GM21717 (cell line): ENCODE data around the gene PTRH1.

Experiments used
- ATAC-seq: cut with Tn5 transposase; IDR thresholded peaks from one replicate; pipeline ENCODE4 v1.9.1; 2021; ENCODE audit warnings: mild to moderate bottlenecking, moderate library complexity; ENCODE audit not compliant: unreplicated experiment

The PTRH1 gene

GRCh38 chr9:127720031-127720864 is 4.8 kb upstream of the PTRH1 start:
- no peak for ATAC-seq

- ATAC-seq, result no peak
These were observed 2.3 kb upstream of the PTRH1 start for GRCh38 chr9:127717766-127718165.

DNA sequence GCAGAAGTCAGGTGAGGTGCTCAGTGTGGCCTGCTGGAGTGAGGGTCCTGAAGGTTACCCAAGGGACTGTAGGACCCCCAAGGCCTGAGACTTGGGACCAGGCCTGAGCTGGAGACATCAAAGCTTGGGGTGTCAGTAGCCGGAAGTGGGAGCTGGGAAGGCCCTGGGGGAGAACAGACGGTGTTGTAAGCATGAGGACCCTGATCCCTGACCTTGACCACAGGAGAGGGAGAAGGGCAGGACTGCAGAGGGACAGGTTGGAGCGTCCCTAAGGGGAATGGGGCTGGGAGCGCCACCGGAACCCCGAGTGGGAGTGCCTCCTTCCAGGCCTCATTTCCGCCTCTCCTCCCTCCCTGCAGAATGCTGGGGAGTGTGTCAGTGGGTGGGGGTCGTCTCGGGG is 949 bp upstream of the PTRH1 start:
- ATAC-seq, result no peak

- ATAC-seq, result peak; percentile 12
These were observed 453 bp downstream of the PTRH1 start for GRCh38 chr9:127714951-127715469.

- ATAC-seq, result no peak
These were observed 1.3 kb downstream of the PTRH1 start for GRCh38 chr9:127714020-127714750.

DNA sequence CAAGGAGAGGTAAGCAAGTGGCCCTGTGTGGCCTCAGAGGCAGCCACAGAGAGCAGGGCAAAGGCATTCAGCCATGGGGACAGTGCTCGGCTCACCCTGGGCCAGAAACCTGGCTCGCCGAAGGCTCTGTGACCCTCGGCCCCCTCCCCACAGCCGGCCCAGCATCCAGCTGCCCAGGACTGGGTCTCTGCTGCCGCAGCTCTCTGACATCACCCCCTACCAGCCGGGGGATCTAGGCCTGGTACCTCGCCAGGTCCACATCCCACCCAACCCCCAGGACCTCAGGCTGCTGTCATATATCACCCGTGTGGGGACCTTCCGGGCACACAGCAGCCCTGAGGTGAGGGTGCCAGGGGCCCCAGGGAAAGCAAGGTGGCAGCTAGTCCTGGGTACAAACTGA is 2.6 kb downstream of the PTRH1 start:
- no peak for ATAC-seq

DNA sequence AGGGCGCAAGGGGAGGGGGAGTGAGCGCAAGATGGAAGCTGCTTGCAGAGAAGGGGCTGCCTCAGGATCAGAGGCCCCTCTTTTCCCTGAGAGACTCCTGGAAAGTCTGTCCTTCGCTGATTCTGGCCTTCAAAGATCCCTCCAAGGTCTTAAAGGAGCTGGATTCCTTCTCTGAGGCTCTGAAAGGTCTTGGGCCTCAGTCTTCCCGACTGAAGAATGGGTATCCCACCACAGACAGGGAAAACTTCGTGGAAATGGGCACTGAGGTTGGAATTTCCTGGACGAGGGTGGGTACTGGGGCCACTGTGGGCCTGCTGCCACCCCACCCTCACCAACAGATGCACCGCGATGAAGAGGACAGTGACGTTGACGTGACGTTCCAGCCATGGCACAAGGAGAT is 3.1 kb downstream of the PTRH1 start:
- ATAC-seq, result no peak

- no peak for ATAC-seq
These were observed 3.6 kb downstream of the PTRH1 start for GRCh38 chr9:127711831-127712274.

DNA sequence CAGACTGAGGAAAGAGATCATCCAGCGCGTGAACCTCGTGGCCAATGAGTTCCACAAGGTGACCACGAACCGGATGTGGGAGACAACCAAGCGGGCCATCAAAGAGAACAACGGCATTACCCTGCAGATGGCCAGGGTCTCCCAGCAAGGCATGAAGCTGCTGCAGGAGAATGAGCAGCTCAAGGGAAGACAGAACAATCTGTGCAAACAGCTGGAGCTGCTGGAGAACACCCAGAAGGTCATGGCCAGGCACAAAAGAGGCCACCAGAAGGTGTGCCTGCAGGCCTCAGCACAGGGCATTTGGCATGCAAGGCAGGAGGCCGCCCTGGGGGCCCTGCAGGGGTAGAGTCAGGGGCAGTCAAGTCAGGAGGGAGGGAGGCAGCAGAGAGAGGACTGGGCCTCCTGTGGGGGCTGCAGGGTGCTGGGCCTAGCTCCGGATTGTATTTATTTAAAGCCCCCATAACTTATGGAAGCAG is 4.2 kb downstream of the PTRH1 start:
- no peak for ATAC-seq

GRCh38 chr9:127710204-127710783 is 5.2 kb downstream of the PTRH1 start:
- ATAC-seq, result no peak

- no peak for ATAC-seq
These were observed 6.4 kb downstream of the PTRH1 start for GRCh38 chr9:127708952-127709587.

DNA sequence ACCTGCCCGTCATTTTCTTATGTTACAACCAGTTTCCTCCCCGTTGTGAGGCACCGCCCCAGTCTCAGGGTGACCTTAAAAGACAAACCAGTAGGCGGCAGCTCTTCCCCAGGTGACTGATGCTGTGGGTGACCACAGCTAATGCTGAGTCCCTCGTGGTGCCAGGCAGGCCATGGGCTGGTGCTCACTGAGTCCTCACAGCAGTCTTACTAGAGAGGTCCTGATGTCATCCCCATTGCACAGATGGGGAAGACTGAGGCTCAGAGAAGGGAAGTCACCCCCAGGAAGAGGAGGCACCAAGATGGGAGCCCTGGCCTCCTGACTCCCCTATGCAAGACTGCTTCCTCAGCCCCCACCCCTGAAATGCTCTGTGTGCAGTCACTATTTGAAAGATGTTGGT is 7.7 kb downstream of the PTRH1 start:
- no peak for ATAC-seq

DNA sequence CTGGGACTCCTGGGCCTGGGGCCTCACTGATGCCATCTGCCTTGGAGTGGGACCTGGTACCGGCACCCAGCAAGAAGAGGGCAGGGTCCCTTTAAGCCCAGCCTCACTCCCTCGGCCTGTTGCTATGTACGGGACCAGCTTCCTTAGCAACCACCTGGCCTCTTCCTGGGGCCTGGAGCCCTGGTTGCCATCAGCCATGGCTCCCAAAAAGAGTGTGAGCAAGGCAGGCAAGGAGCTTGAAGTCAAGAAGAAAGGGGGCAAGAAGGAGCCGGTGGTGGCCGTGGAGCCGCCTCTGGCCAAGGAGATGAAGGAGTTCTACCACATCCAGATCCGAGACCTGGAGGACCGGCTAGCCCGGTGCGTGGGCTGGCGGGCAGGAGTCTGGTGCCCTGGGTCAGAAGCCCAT is 8.6 kb downstream of the PTRH1 start, which contains the start of gene CFAP157:
Gene CFAP157 (plus strand): TSS at position 153 of the 406 bp plus-strand sequence. CDS start 44 bp downstream, at position 197.
- no peak for ATAC-seq

DNA sequence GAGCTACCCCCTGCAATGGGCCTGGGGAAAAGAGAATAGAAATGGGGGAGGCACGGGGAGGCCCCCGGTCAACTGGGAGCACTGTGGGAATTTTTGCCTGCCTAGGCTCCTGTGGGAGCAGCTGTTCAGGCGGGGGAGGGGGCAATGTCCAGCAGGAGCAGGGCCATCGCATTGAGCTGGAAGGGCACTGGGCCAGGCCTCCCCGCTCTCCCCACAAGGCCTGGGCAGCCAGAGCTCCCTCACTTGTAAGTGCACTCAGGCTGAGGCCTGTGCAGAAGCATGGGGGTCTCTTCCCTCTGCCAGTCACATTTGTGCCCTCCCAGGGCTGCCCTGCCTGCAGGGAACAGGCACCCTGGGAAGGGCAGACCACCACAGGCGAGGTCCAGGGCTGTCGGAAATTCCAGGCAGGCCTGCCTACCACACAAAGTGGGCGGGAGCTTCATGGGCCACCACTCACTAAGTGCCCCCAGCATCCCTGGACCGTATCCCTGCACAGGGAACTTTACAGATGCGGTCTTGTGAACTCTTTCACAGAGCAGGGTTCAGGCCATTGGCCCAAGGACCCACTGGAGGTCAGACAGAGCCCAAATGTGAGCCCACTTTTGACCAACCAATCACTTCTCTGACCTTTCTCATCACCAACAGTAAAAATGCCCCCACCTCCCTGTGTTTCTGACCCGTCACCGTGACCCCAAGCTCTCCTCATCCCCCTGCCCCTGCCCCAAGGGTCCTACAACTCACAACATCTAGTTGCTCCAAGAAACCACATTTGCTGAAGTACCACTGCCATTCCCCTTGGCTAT is 9.7 kb downstream of the PTRH1 start:
- no peak for ATAC-seq

GRCh38 chr9:127703289-127703946 is 12.0 kb downstream of the PTRH1 start:
- ATAC-seq, result no peak

- ATAC-seq, result no peak
These were observed 14.7 kb downstream of the PTRH1 start for GRCh38 chr9:127700594-127701255.

GRCh38 chr9:127700140-127700539 is 15.3 kb downstream of the PTRH1 start:
- no peak for ATAC-seq

GRCh38 chr9:127698985-127699670 is 16.3 kb downstream of the PTRH1 start:
- ATAC-seq, result peak; percentile 85
